Measurements from ENCODE around the gene KCNQ5.

Gene KCNQ5

DNA sequence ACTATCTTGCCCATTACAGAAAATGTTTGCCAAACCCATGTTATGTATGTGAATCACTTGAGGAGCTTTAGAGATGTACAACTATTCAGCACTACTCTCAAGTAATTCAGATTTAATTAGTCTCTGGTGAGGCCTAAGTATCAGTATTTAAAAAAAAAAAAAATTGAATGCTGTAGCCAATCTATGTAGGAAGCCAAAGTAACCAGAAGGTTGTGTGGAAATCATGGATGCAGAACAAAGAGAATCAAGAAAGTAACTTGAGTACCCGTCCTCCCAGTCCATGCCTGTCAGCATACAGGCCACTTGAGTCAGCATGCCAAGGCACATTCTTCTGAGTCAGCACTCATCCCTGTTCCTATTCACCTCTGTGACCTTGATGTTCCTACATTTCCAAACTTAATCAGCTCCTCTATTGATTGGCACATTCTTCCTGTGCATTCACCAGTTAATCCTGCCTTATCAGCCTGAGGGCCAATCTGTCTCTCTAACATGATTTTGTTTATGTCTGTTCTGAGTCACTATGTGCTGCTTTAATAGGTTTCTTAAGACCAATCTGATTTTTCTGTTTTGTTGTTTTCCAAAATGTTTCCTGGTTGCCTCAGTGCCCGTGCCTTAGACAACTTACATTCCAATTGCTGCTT is 165.6 kb downstream of the KCNQ5 start:
- TF ChIP-seq, protein P1, sequence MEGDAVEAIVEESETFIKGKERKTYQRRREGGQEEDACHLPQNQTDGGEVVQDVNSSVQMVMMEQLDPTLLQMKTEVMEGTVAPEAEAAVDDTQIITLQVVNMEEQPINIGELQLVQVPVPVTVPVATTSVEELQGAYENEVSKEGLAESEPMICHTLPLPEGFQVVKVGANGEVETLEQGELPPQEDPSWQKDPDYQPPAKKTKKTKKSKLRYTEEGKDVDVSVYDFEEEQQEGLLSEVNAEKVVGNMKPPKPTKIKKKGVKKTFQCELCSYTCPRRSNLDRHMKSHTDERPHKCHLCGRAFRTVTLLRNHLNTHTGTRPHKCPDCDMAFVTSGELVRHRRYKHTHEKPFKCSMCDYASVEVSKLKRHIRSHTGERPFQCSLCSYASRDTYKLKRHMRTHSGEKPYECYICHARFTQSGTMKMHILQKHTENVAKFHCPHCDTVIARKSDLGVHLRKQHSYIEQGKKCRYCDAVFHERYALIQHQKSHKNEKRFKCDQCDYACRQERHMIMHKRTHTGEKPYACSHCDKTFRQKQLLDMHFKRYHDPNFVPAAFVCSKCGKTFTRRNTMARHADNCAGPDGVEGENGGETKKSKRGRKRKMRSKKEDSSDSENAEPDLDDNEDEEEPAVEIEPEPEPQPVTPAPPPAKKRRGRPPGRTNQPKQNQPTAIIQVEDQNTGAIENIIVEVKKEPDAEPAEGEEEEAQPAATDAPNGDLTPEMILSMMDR (IDR thresholded peaks at IDR 0.05; ENCODE audit: low read depth, low read length): no peak
- H3K4me3 ChIP-seq (ENCODE audit: low read depth, low read length): no peak overlapping the region

DNA sequence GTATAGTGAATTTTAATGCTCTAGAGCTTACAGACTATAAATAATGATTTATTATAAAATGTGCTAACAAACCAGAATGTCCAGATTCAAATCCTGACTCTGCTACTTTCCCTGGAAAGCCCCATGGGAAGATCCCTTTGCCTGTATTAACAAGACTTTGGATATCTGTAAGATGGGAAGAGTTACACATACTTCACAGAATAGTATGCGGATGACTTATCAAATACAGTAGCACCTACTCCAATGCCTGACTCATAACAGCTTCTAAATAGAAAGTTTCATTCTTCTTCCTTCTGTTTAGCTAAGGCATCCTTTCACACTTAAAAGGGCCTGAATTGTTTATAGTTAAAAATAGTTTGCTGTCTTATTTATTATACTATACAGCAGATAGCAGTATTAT is 166.3 kb downstream of the KCNQ5 start:
- H3K4me3 ChIP-seq (ENCODE audit: low read depth, low read length): no peak overlapping the region
- TF ChIP-seq, protein P1 (IDR thresholded peaks at IDR 0.05; ENCODE audit: low read depth, low read length): no peak

DNA sequence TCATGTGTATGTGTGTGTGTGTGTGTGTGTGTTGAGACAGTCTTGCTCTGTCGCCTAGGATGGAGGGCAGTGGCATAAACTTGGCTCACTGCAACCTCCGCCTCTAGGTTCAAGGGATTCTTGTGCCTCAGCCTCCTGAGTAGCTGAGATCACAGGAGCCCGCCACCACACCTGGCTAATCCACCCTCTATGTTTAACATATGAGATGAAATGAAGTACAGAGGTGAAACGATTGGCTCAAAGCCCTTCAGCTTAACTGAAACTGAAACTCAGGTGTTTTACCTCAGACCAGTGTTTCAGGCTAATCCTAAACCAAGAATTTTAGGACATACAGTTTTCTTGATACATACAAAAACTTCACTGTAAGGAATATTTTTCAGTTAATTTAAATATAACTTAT is 167.3 kb downstream of the KCNQ5 start:
- H3K4me3 ChIP-seq (ENCODE audit: low read depth, low read length): no peak overlapping the region
- TF ChIP-seq, protein P1 (IDR thresholded peaks at IDR 0.05; ENCODE audit: low read depth, low read length): no peak

GRCh38 chr6:72792692-72793091 is 170.8 kb downstream of the KCNQ5 start:
- no peak overlapping the region for H3K4me3 ChIP-seq (ENCODE audit: low read depth, low read length)
- TF ChIP-seq, protein P1 (IDR thresholded peaks at IDR 0.05; ENCODE audit: low read depth, low read length): no peak

DNA sequence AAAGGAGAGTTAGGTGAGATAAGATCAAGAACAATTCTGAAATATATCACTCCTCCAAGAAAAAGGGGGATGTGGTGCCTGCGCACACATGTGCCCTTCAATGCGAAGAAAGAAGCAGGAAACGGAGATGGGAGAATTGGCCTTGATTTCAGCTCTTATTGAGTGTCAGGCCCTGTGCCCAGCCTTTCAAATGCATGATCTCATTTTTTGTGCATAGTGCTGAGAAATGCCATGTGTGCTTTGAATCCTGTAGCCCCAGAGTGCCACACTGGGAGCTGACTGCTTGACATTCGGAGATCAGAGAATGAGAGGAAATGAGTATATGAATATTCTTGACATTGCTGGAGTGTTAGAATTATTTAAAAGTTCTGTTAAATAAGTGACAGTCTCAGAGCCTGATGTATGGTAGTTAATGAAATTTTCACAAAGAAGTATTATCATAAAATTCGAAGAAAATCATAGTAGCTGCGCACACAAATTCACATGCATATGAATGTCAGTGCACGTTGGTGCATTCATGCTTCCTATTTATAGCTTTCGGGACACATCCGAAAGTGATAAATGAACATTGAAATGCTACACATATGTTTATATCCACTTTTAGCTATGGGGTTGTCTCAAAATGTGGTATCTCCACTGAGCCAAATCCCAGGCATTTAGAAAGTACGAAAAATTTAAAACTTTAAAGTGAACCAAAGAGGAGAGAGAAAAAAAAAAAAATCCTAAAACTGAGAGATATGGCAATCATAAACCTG is 172.0 kb downstream of the KCNQ5 start:
- no peak overlapping the region for H3K4me3 ChIP-seq (ENCODE audit: low read depth, low read length)
- TF ChIP-seq, protein P1 (IDR thresholded peaks at IDR 0.05; ENCODE audit: low read depth, low read length): no peak

DNA sequence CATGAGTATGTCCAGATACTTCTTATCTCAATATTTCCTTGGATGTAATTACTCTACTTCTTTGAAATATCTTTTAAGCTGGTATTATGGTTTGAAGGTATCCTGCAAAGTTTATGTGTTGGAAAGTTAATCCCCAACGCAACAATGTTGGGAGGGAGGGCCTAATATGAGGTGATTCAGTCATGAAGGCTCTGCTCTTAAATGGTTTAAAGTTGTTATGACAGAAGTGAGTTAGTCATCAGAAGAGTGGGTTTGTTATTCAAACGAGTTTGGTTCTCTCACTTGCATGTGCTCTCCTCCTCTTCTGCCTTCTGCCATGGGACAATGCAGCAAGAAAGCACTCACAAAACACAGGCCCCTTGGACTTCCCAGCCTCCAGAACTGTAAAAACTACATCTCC is 176.3 kb downstream of the KCNQ5 start:
- no peak overlapping the region for H3K4me3 ChIP-seq (ENCODE audit: low read depth, low read length)
- TF ChIP-seq, protein P1 (IDR thresholded peaks at IDR 0.05; ENCODE audit: low read depth, low read length): no peak

DNA sequence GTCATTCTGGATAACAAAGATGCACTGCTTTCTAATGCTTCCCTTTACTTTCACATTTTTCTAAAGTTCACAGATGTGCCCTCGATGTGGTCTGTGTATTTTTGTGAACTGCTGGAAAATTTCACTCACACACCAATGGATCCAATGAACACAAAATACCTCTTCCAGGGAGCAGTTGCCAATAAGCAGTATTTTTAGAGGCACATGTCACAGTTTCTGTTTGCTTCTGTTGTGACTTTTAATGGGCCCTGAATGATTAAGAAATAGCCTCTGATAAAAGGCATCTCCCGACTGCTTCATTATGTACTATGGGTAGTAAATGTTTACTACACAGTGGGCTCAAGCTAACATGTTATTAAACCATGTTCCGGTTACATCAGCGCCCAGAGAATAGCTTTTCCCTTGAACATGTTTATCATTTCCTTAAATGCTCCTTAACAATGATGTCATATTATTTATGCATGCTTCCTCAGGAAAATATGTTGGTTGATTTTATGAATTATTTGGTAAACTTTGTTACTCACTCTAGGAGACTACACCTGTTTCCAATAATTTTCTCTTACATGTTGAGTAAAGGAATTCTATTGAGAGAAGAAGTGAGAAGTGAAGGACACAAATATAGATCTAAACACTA is 188.0 kb downstream of the KCNQ5 start:
- TF ChIP-seq, protein P1 (IDR thresholded peaks at IDR 0.05; ENCODE audit: low read depth, low read length): no peak
- no peak overlapping the region for H3K4me3 ChIP-seq (ENCODE audit: low read depth, low read length)
